ENCODE data around the gene OR10AD1. TPM values are rescaled to one million over a fixed set of nuclear protein-coding genes. Genes with fewer than 3 reads are reported as not detected.

OR10AD1 gene
- polyA plus RNA-seq: not detected in 2 replicates

GRCh38 chr12:48203192-48203591 is at the start of gene OR10AD1:
TSS of gene OR10AD1 (minus strand) at chr12:48203292. CDS start at chr12:48203292, 0 bp downstream.

GRCh38 chr12:48183091-48183875 is 19.8 kb downstream of the OR10AD1 start, which contains the start of gene CCDC184:
TSS of gene CCDC184 (plus strand) at chr12:48183644. CDS start at chr12:48184123, 479 bp downstream.

GRCh38 chr12:48157018-48157888 is 45.8 kb downstream of the OR10AD1 start, which contains the start of gene ASB8:
TSS of gene ASB8 (minus strand) at chr12:48157515. CDS start at chr12:48153496, 4,019 bp downstream.

Other genes starting within 250 kb of the OR10AD1 start
- 38.4 and 43.6 TPM in 2 replicates for gene TMEM106C, start 239.7 kb downstream of the OR10AD1 start, polyA plus RNA-seq
- gene COL2A1, start 198.8 kb downstream of the OR10AD1 start, polyA plus RNA-seq: not detected in 2 replicates
- gene SENP1, start 97.2 kb downstream of the OR10AD1 start, polyA plus RNA-seq: 1.3 and 1.5 TPM in 2 replicates
- gene PFKM, start 83.9 kb downstream of the OR10AD1 start, polyA plus RNA-seq: 147 and 158 TPM in 2 replicates
- 34.2 and 50.2 TPM in 2 replicates for gene ASB8, start 45.8 kb downstream of the OR10AD1 start, polyA plus RNA-seq
- 41.6 and 68.9 TPM in 2 replicates for gene CCDC184, start 19.6 kb downstream of the OR10AD1 start, polyA plus RNA-seq
- gene ZNF641, start 147.6 kb upstream of the OR10AD1 start, polyA plus RNA-seq: 4.8 and 7.6 TPM in 2 replicates

Measured in Purkinje cell (primary cell).